Measurements from ENCODE around the gene GCSH. TPM values are rescaled to one million over a fixed set of nuclear protein-coding genes. Genes with fewer than 3 reads are reported as not detected.

The GCSH gene
- total and polyA plus RNA-seq, 2 of the 13 experiments (the other 11 are each of a cell fraction or from before 2014, with no cell fraction given) = 35.9 to 103 TPM

DNA sequence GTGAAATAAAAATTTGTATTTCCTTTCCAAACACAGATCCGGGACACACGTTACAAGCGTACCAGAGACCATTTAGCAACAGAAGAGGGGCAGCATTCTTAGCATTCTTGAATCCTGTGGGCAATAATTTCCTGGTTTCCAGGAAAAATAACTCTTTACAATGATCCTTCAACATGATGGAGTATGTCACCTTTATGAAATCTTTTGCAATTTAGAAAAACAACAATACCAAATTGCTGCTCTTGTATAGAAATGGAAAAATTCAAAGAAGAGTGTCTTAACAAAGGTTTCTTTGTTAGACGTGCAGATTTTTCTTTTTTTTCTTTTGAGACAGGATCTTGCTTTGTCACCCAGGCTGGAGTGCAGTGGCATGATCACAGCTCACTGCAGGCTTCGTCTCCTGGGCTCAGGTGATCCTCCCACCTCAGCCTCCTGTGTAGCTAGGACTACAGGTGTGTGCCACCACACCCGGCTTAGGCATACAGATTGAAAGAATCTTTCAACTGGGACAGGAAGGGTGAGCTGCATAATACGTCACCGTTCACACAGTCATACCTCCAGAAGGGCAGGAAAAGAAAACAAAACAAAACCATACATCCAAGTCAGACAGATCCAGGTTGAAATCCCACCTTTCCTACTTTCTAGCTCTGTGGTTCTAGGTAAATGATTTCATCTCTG lies 10.8 kb upstream of the GCSH start (continued):
- TF ChIP-seq ZNF704 (CRISPR knock-in tag; IDR thresholded peaks at IDR 0.05; ENCODE audit: borderline replicate concordance) (no peak), ZNF644 (CRISPR knock-in tag; IDR thresholded peaks at IDR 0.05; ENCODE audit: low read depth) (no peak), HOXD1 (CRISPR knock-in tag; IDR thresholded peaks at IDR 0.05) (0 out of 2 replicates have a peak, but pooled peaks have one; percentile 19), HNF1B (CRISPR knock-in tag; IDR thresholded peaks at IDR 0.05) (no peak), ZNF629 (CRISPR knock-in tag; conservative IDR thresholded peaks at IDR 0.05) (0 out of 2 replicates have a peak, but pooled peaks have one; percentile 14), JARID2 (CRISPR knock-in tag; IDR thresholded peaks at IDR 0.05; ENCODE audit: insufficient replicate concordance) (no peak), HIVEP1 (CRISPR knock-in tag; IDR thresholded peaks at IDR 0.05) (no peak), SNAPC2 (CRISPR knock-in tag; IDR thresholded peaks at IDR 0.05) (no peak), ZNF816 (CRISPR knock-in tag; IDR thresholded peaks at IDR 0.05; ENCODE audit: borderline replicate concordance) (no peak), GATAD2A (CRISPR knock-in tag; IDR thresholded peaks at IDR 0.05) (0 out of 2 replicates have a peak, but pooled peaks have one; percentile 11), ZNF20 (CRISPR knock-in tag; IDR thresholded peaks at IDR 0.05) (no peak), ZNF3 (CRISPR knock-in tag; IDR thresholded peaks at IDR 0.05) (no peak), CTCF (CRISPR knock-in tag; IDR thresholded peaks at IDR 0.05) (no peak), ZNF264 (CRISPR knock-in tag; IDR thresholded peaks at IDR 0.05) (0 out of 2 replicates have a peak, but pooled peaks have one; percentile 42), PAX8 (CRISPR knock-in tag; IDR thresholded peaks at IDR 0.05; ENCODE audit: borderline replicate concordance) (no peak), MBNL3 (CRISPR knock-in tag; conservative IDR thresholded peaks at IDR 0.05) (no peak)
- TF ChIP-seq, protein P1, sequence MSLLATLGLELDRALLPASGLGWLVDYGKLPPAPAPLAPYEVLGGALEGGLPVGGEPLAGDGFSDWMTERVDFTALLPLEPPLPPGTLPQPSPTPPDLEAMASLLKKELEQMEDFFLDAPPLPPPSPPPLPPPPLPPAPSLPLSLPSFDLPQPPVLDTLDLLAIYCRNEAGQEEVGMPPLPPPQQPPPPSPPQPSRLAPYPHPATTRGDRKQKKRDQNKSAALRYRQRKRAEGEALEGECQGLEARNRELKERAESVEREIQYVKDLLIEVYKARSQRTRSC (CRISPR knock-in tag; IDR thresholded peaks at IDR 0.05; ENCODE audit: low read depth) = no peak
- TF ChIP-seq, protein P2, sequence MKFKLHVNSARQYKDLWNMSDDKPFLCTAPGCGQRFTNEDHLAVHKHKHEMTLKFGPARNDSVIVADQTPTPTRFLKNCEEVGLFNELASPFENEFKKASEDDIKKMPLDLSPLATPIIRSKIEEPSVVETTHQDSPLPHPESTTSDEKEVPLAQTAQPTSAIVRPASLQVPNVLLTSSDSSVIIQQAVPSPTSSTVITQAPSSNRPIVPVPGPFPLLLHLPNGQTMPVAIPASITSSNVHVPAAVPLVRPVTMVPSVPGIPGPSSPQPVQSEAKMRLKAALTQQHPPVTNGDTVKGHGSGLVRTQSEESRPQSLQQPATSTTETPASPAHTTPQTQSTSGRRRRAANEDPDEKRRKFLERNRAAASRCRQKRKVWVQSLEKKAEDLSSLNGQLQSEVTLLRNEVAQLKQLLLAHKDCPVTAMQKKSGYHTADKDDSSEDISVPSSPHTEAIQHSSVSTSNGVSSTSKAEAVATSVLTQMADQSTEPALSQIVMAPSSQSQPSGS (CRISPR knock-in tag; IDR thresholded peaks at IDR 0.05) = no peak
